Measurements from ENCODE around the gene DLG5. TPM values are rescaled to one million over a fixed set of nuclear protein-coding genes. Genes with fewer than 3 reads are reported as not detected.
A peak's percentile ranks its signal among the peaks of the same experiment; 100 is the strongest.

The DLG5 gene
- polyA plus RNA-seq, 6 donors from 2014 or later = 0.09 TPM; not detected in 5

DNA sequence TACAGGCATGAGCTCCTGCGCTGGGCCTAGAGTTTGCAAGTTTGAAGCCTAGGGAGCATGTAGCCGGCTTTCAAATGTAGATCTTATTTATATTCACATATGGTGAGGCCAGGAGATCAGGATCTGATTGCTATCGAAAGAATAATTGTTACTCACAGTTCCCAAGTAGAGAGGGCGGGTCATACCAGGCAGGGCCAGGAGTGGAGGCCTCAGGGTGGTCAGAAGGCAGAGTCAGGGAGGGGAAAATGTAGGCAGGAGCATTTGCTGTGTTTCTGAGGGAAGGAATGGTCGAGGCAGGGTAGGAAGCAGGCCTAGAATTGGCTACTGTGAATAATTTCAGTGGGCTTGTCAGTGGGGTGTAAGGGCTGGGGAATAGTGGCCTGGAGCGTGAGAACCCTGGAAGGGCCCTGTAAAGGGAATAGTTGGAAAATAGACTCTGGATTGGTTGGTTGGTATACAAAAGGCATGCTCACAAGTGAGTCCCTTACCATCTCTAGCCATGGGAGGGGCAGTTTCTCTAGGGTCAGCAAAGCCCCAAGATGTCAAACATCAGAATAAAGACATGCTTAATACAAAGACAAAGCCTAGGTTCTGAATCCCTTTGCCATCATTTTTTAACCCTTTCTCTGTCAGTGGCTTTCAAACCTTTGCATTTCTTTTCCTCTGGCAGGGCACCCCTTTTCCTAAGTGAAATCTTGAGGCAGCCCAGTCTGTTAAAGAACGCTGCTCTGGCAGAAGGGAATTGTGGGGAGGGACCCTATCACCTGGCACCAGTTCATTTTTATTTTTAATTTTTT is 36.0 kb upstream of the DLG5 start:
- ATAC-seq (ENCODE audit: low read depth in 2 of 2) = no peak

DNA sequence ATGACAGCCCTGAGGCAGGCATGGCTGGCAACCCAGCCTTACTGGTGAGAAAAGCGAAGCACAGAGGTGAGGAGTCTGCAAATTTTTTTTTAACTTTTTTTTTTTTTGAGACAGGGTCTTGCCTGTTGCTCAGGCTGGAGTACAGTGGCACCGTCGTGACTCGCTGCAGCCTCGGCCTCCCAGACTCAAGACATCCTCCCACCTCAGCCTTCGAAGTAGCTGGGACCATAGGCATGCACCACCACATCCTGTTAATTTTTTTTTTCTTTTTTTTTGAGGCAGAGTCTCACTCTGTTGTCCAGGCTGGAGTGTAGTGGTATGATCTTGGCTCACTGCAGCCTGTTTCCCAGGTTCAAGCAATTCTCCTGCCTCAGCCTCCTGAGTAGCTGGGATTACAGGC is 35.1 kb upstream of the DLG5 start:
- H3K27ac Mint-ChIP-seq = no peak overlapping the region
- peaks cover 0 to 19% (median 11%) of the 10 kb centered on the region in 3 donors for H3K27me3 Mint-ChIP-seq
- H3K4me1 Mint-ChIP-seq = no peaks in the 10 kb centered on the region
- DNase-seq (no peak), ATAC-seq (ENCODE audit: low read depth in 2 of 2) (no peak)
- peaks cover 0 to 5% of the 10 kb centered on the region in 2 donors for H3K36me3 Mint-ChIP-seq
- H3K9me3 Mint-ChIP-seq = peaks cover 0 to 17% (median 8%) of the 10 kb centered on the region in 7 donors
- no peak overlapping the region for H3K4me3 Mint-ChIP-seq

More for the DNA sequence above, 36.0 kb upstream of the DLG5 start:
- peaks cover 0 to 23% (median 11%) of the 10 kb centered on the region in 3 donors for H3K27me3 Mint-ChIP-seq
- H3K4me1 Mint-ChIP-seq = no peaks in the 10 kb centered on the region
- H3K4me3 Mint-ChIP-seq = no peak overlapping the region
- DNase-seq = no peak
- no peak overlapping the region for H3K27ac Mint-ChIP-seq
- H3K9me3 Mint-ChIP-seq = peaks cover 0 to 17% (median 8%) of the 10 kb centered on the region in 7 donors
- peaks cover 0 to 5% of the 10 kb centered on the region in 2 donors for H3K36me3 Mint-ChIP-seq

DNA sequence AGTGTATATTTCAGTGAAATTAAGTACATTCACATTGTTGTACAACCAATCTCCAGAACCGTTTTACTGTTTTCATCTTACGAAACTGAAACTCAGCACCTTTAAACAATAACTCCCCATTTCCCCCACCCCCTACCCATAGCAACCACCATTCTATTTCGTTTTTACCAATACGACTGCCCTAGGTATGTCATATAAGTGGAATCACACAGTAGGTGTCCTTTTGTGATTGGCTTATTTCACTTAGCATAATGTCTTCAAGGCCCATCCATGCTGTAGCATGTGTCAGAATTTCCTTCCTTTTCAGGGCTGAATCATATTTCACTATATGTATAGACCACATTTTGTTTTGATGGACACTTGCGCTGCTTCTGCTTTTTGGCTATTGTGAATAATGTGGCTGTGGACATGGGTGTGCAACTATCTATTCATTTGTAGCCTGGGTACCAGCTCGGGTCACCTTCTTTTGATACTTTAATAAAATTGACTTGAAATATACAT is 34.3 kb upstream of the DLG5 start:
- Mint-ChIP-seq H3K4me1 (no peaks in the 10 kb centered on the region), H3K27ac (no peak overlapping the region), H3K27me3 (peaks cover 5 to 24% (median 11%) of the 10 kb centered on the region in 3 donors), H3K9me3 (peaks cover 0 to 17% (median 7%) of the 10 kb centered on the region in 7 donors), H3K4me3 (no peak overlapping the region), H3K36me3 (peaks cover 0 to 5% of the 10 kb centered on the region in 2 donors)
- no peak for DNase-seq
- ATAC-seq (ENCODE audit: low read depth in 2 of 2) = no peak

DNA sequence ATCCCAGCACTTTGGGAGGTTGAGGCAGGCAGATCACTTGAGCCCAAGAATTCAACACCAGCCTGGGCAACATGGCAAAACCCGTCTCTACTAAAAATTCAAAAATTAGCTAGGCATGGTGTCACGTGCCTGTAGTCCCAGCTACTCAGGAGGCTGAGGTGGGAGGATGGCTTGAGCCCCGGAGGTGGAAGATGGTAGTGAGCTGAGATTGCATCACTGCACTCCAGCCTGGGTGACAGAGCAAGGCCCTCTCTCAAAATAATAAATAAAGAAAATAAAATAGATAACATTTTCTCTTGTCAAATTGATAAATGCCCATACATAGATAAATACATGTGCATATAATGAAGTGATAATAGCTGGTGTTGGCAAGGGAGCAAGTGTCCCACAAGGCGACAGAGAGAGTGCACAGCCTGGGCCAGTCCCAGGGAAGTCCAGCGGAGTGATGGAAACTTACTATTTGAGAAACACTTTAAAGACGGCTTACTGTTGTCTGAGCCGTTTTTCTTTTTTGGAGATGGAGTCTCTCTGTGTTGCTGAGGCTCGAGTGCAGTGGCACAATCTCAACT is 33.4 kb upstream of the DLG5 start:
- no peak for DNase-seq
- H3K36me3 Mint-ChIP-seq = peaks cover 0 to 5% of the 10 kb centered on the region in 2 donors
- no peak for ATAC-seq (ENCODE audit: low read depth in 2 of 2)
- H3K9me3 Mint-ChIP-seq = peaks cover 0 to 16% (median 7%) of the 10 kb centered on the region in 7 donors
- H3K4me1 Mint-ChIP-seq = no peaks in the 10 kb centered on the region
- H3K27me3 Mint-ChIP-seq = peaks cover 8 to 28% (median 8%) of the 10 kb centered on the region in 3 donors
- no peak overlapping the region for H3K27ac Mint-ChIP-seq
- no peak overlapping the region for H3K4me3 Mint-ChIP-seq

DNA sequence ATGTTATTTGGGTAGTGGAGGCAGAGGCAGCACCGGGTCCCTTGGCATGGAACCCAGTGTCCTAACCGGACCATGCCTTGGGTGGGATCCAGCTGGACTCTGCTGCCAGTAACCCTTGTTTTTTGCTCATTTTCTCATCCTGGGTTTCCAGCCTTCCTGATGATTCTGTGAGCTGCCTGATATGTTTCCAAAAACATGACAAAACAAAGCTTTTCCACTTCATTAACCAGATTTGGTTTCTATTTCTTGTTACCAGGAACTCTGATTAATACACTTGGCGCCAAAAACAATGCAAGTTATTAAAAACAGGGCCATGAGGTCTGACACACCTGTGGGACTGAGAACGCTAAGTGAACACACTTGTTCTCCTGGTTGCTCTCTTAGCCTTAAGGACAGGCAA is 32.8 kb upstream of the DLG5 start:
- DNase-seq (no peak), ATAC-seq (ENCODE audit: low read depth in 2 of 2) (no peak)
- Mint-ChIP-seq H3K4me3 (no peak overlapping the region), H3K4me1 (no peaks in the 10 kb centered on the region), H3K9me3 (peaks cover 0 to 16% (median 6%) of the 10 kb centered on the region in 7 donors), H3K36me3 (peaks cover 0 to 5% of the 10 kb centered on the region in 2 donors), H3K27me3 (peaks cover 6 to 28% (median 8%) of the 10 kb centered on the region in 3 donors), H3K27ac (no peak overlapping the region)

DNA sequence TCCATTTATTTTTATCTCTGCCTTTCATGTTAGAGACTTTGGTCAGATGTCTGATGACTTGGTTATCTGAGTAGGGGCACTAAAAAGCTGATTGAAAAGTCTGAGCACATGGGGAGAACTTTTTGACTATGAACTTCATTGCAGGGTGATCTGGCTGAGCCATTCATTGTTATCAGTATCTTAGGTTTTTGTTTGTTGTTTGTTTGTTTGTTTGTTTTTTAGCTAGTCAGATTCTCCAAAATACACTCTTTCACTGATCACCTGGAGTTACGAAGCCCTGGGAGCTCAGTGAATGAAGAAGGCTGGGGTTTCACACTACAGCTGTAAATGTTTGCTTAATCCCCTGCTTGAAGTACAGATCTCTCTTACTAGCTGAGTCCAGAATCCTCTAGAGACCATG is 28.6 kb upstream of the DLG5 start:
- DNase-seq (no peak), ATAC-seq (ENCODE audit: low read depth in 2 of 2) (no peak)
- H3K27me3 Mint-ChIP-seq = peaks cover 14 to 32% (median 15%) of the 10 kb centered on the region in 3 donors
- H3K4me3 Mint-ChIP-seq = no peak overlapping the region
- peaks cover 6 to 41% (median 31%) of the 10 kb centered on the region in 7 donors for H3K9me3 Mint-ChIP-seq
- H3K36me3 Mint-ChIP-seq = peaks cover 0 to 17% of the 10 kb centered on the region in 2 donors
- no peak overlapping the region for H3K27ac Mint-ChIP-seq
- H3K4me1 Mint-ChIP-seq = no peaks in the 10 kb centered on the region

DNA sequence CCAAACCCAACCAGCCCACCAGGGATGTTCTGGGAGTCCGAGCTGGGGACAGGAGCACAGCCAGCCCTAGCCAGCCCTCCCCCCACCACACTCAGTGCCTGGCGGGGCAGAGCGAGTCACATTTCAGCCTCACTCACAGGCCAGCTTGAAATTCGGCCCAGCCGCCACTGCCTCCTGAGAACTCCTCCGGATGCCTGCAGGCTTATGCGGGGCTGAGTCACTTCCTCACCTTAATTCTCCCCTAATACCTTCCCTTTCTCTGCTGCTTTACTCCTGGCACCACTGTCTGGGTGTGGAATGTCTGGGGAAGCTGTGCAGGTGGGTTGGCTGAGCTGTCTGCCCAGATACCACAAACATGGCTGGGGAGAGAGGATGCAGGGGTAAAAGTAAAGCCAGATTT is 22.6 kb upstream of the DLG5 start:
- peaks cover 23 to 29% (median 25%) of the 10 kb centered on the region in 3 donors for H3K27me3 Mint-ChIP-seq
- H3K9me3 Mint-ChIP-seq = peaks cover 6 to 48% (median 39%) of the 10 kb centered on the region in 7 donors
- DNase-seq (no peak), ATAC-seq (ENCODE audit: low read depth in 2 of 2) (no peak)
- H3K4me1 Mint-ChIP-seq = no peaks in the 10 kb centered on the region
- no peak overlapping the region for H3K27ac Mint-ChIP-seq
- no peak overlapping the region for H3K4me3 Mint-ChIP-seq
- peaks cover 0 to 26% of the 10 kb centered on the region in 2 donors for H3K36me3 Mint-ChIP-seq

DNA sequence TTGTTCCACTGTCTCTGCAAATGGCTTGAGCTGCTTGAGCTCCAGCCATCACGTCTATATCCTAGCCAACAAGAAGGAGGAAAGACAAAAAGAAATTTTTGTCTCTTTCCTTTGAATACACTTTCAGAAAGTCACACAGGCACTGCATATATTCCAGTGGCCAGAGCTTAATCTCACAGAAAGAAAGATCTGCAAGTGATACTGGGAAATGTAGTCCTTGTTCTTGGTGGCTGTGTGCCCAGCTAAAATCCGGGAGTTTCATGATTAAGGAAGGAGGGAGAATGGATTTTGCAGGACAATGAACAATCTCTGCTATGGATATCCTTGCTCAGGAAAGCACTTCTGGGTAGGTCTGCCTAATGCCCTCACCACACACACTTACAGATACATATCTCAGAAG is 19.5 kb upstream of the DLG5 start:
- Mint-ChIP-seq H3K9me3 (peaks cover 6 to 24% (median 18%) of the 10 kb centered on the region in 7 donors), H3K36me3 (peaks cover 0 to 18% of the 10 kb centered on the region in 2 donors), H3K27me3 (peaks cover 24 to 37% (median 30%) of the 10 kb centered on the region in 3 donors), H3K4me3 (no peak overlapping the region), H3K4me1 (no peaks in the 10 kb centered on the region), H3K27ac (no peak overlapping the region)
- DNase-seq = no peak
- no peak for ATAC-seq (ENCODE audit: low read depth in 2 of 2)

DNA sequence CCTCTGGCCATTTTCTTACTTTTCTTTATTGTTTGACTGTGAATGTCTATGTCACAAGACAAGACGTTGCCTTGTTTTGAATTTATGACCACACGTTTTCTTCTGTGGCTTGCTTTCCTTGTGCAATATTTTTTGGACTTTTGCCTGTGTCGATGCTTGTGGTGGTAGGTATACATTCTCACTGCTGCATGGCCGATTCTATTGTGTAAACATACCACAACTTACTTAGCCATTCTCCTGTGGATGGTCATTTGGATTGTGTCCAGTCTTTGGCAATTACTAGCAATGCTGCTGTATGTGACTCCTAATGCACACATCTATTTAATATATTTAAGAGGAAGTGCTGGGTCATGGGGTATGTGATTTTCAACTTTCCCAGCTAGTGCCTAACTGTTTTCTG is 18.0 kb upstream of the DLG5 start:
- Mint-ChIP-seq H3K4me1 (no peaks in the 10 kb centered on the region), H3K4me3 (no peak overlapping the region), H3K27me3 (peaks cover 15 to 37% (median 37%) of the 10 kb centered on the region in 3 donors), H3K27ac (no peak overlapping the region), H3K9me3 (peaks cover 0 to 10% (median 4%) of the 10 kb centered on the region in 7 donors), H3K36me3 (peaks cover 0 to 4% of the 10 kb centered on the region in 2 donors)
- DNase-seq (no peak), ATAC-seq (ENCODE audit: low read depth in 2 of 2) (no peak)

DNA sequence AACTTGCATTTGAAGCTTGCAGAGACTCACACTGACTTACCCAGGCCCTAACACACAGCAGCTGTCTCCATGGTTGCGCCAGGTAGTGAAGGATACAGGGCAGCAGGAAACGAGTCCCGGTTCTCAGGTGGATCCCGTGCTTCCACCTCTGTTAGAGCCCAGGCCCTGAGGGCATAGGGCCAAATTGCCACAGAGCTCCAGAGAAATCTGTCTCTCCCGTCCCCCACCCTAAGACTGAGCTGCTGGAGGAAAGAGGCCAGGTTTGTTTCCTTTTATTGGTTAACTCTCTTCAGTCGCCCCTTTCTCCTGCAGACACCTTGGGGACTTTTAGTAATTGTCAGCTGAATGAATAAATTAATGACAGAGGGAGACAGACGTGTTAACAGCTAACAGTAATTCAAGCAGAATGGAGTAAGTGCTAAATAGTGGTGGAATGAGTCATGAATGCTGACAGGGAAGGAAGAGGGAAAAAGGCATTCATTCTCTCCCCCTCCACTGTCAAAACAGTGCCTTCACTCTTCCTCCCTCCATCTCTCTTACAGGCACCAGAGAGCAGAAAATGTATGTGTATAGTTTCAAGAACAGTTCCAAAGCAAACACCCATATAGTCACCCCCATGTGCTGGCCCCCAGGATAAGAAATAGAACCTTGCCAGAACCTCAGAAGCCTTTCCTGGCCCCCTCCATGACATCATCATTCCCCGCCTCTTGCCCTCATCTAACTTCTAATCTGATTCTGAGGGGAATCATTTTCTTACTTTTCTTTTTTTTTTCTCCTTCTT is 16.8 kb upstream of the DLG5 start:
- peak overlapping the region in 1 of 8 donors; percentile 47 for H3K4me3 Mint-ChIP-seq
- no peaks in the 10 kb centered on the region for H3K36me3 Mint-ChIP-seq
- H3K9me3 Mint-ChIP-seq = peaks cover 0 to 5% (median 0%) of the 10 kb centered on the region in 7 donors
- peak overlapping the region in 1 of 6 donors; percentile 22 for H3K27ac Mint-ChIP-seq
- ATAC-seq (ENCODE audit: low read depth in 2 of 2) = no peak
- H3K27me3 Mint-ChIP-seq = peaks cover 7 to 31% (median 25%) of the 10 kb centered on the region in 3 donors
- no peaks in the 10 kb centered on the region for H3K4me1 Mint-ChIP-seq
- DNase-seq = no peak

DNA sequence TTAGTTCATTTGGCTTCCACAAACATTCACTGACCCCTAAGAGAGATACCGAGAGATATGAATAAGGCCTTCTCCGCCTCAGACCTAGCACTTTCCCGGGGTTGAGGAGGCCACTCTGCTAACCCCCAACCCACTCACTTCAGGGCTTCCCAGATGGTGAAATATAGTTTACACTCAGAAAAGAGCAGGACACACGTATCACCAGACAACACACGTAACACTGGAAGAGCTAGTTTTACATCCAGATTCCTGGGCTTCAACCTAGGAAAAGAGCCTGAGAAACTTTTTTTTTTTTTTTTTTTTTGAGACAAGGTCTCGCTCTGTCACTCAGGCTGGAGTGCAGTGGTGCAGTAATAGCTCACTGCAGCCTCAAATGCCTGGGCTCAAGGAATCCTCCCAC is 15.2 kb upstream of the DLG5 start:
- Mint-ChIP-seq H3K27me3 (peaks cover 7 to 31% (median 25%) of the 10 kb centered on the region in 3 donors), H3K36me3 (no peaks in the 10 kb centered on the region), H3K9me3 (peaks cover 0 to 5% (median 0%) of the 10 kb centered on the region in 7 donors), H3K4me3 (peak overlapping the region in 1 of 8 donors; percentile 10), H3K4me1 (no peaks in the 10 kb centered on the region), H3K27ac (no peak overlapping the region)
- no peak for ATAC-seq (ENCODE audit: low read depth in 2 of 2)
- no peak for DNase-seq

DNA sequence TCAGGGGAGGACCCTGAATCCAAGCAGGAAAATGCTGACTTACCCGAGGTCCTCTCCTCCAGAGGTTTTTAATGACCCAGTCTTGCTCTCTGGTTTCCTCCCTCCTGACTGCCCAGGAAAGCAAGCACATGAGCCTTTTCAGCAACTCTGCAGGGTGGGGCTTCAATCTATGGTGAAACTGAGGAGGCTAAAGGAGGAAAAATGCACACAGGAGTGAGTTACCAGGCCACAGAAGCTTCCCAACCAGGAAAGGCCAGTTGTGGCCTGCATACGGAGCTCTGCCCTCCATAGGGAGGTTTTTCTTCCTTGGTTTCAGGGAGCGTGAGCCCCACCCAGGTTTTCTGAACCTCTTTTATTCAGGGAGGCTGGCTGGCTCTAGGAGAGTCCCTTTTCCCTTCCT is 14.1 kb upstream of the DLG5 start:
- Mint-ChIP-seq H3K36me3 (no peaks in the 10 kb centered on the region), H3K9me3 (peaks cover 0 to 5% (median 0%) of the 10 kb centered on the region in 7 donors), H3K27me3 (peaks cover 7 to 31% (median 25%) of the 10 kb centered on the region in 3 donors), H3K4me1 (no peaks in the 10 kb centered on the region), H3K27ac (no peak overlapping the region), H3K4me3 (no peak overlapping the region)
- DNase-seq (no peak), ATAC-seq (ENCODE audit: low read depth in 2 of 2) (no peak)

DNA sequence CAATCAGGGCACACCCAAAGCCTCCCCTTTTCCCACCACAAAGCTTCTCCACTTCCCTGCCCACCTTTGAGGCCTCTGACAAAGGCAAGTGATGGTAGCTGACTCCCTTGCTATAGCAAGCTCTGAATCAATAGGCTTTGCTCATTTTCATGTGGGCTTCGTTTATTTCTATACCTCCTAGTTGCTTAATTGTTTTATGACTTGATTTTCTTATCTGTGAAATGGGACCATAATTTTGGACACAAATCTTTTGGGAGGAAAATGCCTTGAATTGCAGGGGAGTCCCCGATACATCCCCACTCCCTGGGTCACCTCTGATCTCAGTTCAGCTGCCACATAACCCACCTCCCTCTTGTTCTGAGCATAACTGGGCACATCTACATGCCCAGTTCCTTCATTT is 13.7 kb upstream of the DLG5 start:
- Mint-ChIP-seq H3K4me1 (no peaks in the 10 kb centered on the region), H3K27me3 (peaks cover 7 to 30% (median 25%) of the 10 kb centered on the region in 3 donors), H3K9me3 (peaks cover 0 to 5% (median 0%) of the 10 kb centered on the region in 7 donors), H3K27ac (no peak overlapping the region), H3K36me3 (no peaks in the 10 kb centered on the region), H3K4me3 (no peak overlapping the region)
- DNase-seq = no peak
- ATAC-seq (ENCODE audit: low read depth in 2 of 2) = no peak
